AG09309 (cell line): Measurements from ENCODE around the gene IL19.

ENCODE experiments used
- DNase-seq: peaks from one replicate; pipeline ENCODE4 v3.0.0-alpha.2; 2010; ENCODE audit warnings: low read depth
- H3K4me3 ChIP-seq: 2 replicates; pipeline ENCODE4 v1.5.1; 2011; ENCODE audit warnings: mild to moderate bottlenecking, low read depth, low read length, moderate library complexity; ENCODE audit not compliant: control insufficient read depth
- CTCF ChIP-seq: IDR thresholded peaks from 2 replicates; pipeline ENCODE4 v1.5.1; 2011; ENCODE audit warnings: mild to moderate bottlenecking, low read depth, low read length, inconsistent platforms; ENCODE audit not compliant: insufficient read depth, control insufficient read depth; ENCODE audit errors: missing control alignments

Gene IL19

GRCh38 chr1:206833106-206833680, 62.6 kb downstream of the IL19 start:
- no peak for TF ChIP-seq CTCF
- H3K4me3 ChIP-seq: no peak overlapping the region
- no peak for DNase-seq

GRCh38 chr1:206833801-206834200, 63.2 kb downstream of the IL19 start:
- no peak overlapping the region for H3K4me3 ChIP-seq
- DNase-seq: no peak
- TF ChIP-seq CTCF: no peak

GRCh38 chr1:206834217-206834616, 63.6 kb downstream of the IL19 start:
- DNase-seq: no peak
- no peak overlapping the region for H3K4me3 ChIP-seq
- TF ChIP-seq CTCF: no peak

DNA sequence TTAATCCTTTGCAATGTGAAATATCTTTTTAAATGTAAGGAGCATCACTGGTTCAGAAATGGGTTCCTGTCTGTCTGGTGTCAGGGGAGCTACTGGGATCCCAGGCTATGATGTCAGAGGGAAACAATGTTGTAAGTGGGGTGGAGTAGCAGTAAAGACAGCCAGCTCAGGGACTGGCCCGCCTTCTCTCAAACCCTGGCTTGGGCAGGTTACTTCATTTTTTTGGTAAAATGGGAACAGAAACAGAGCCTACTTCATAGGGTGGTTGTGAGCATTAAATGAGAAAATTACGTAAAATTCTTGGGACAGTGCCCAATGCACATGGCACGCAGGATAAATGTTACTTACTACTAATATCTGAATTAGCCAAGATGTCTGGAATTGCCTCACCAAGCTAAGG, 64.1 kb downstream of the IL19 start:
- no peak for TF ChIP-seq CTCF
- DNase-seq: no peak
- H3K4me3 ChIP-seq: no peak overlapping the region

- TF ChIP-seq CTCF: no peak
- no peak overlapping the region for H3K4me3 ChIP-seq
- DNase-seq: no peak
Observed at GRCh38 chr1:206835186-206835585, 64.6 kb downstream of the IL19 start.

- H3K4me3 ChIP-seq: no peak overlapping the region
- no peak for TF ChIP-seq CTCF
- no peak for DNase-seq
Observed at GRCh38 chr1:206836111-206836510, 65.5 kb downstream of the IL19 start.
